PFSK-1 (cell line): ENCODE measurements around the gene MRPL47.
A peak's percentile ranks its signal among the peaks of the same experiment; 100 is the strongest.

Source experiments
- FOXP2 ChIP-seq: optimal IDR thresholded peaks from 2 replicates; pipeline ENCODE3; 2011; ENCODE audit warnings: borderline replicate concordance, control low read depth, inconsistent platforms; ENCODE audit not compliant: insufficient read depth; ENCODE audit errors: extremely low read length, extremely low read depth
- POLR2AphosphoS5 ChIP-seq: IDR thresholded peaks from 2 replicates; pipeline ENCODE4 v1.6.1; 2012; ENCODE audit warnings: low read depth, mild to moderate bottlenecking, control low read depth, low read length, moderate library complexity
- REST ChIP-seq, 2 experiments: IDR thresholded peaks; 2 replicates each; pipeline versions ENCODE4 v1.6.1 to v1.8.0; 2011 to 2012; ENCODE audit warnings: low read depth in 2 of 2, low read length in 2 of 2, control low read depth in 1 of 2, inconsistent platforms in 1 of 2, mild to moderate bottlenecking in 1 of 2, moderate library complexity in 1 of 2; ENCODE audit not compliant: insufficient read depth in 1 of 2
- SIN3A ChIP-seq: IDR thresholded peaks from 2 replicates; pipeline ENCODE4 v1.6.1; 2012; ENCODE audit warnings: mild to moderate bottlenecking, low read length, moderate library complexity, borderline replicate concordance; ENCODE audit not compliant: insufficient read depth
- TAF1 ChIP-seq: IDR thresholded peaks from 2 replicates; pipeline ENCODE4 v1.6.1; 2012; ENCODE audit warnings: low read length, control low read depth, borderline replicate concordance; ENCODE audit not compliant: insufficient read depth

The MRPL47 gene

DNA sequence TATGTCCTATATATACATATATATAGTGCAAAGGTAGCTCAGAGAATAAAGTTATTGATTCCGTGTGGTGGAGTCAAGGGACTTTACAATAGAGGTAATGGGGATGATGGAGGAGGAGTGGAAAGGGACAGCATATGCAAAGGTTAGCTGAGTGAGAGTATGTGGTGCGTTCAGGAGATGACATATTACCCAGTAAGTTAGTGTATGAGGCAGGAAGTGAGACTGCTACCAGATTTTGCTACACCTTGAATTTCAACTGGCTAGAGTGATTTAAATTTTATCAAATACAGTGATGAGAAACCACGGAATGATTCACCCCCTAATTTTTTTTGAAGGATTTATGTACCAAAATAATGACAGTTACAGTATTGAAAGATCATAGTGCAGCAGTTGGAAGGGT lies 38.9 kb downstream of the MRPL47 start:
- TF ChIP-seq FOXP2 (no peak), TAF1 (no peak), SIN3A (no peak), REST (IDR thresholded peaks at IDR 0.05; ENCODE audit: insufficient read depth in 1 of 2, low read depth in 2 of 2, low read length in 2 of 2) (no peak), POLR2AphosphoS5 (no peak)

DNA sequence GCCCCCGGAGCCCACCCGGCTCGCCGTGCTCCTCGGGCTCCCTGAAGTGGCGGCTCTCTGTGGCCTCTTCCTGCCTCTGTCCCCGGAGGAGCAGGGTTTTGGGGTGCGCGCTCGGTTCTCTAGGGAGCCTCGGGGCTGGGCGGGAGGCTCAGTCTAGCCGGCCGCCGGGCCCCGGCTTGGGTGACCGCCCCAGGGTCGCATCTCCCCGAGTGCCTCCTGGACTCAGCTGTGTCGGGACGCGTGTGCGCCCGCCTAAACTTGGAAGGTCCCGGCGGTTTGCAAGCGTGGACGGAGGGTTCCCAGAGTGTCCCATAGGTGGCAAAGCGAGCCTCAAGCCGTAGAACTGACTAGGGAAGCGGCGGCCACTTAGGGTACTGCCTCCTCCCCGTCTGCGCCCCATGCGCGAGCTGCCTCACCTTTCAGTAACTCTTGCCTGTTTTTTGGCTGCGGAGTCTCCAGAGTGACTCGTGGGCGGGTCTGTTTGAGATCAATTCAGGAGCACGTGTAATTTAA lies 41.1 kb downstream of the MRPL47 start:
- TF ChIP-seq REST (IDR thresholded peaks at IDR 0.05; ENCODE audit: insufficient read depth in 1 of 2, low read depth in 2 of 2, low read length in 2 of 2) (no peak), POLR2AphosphoS5 (0 out of 2 replicates have a peak, but pooled peaks have one; percentile 1)

DNA sequence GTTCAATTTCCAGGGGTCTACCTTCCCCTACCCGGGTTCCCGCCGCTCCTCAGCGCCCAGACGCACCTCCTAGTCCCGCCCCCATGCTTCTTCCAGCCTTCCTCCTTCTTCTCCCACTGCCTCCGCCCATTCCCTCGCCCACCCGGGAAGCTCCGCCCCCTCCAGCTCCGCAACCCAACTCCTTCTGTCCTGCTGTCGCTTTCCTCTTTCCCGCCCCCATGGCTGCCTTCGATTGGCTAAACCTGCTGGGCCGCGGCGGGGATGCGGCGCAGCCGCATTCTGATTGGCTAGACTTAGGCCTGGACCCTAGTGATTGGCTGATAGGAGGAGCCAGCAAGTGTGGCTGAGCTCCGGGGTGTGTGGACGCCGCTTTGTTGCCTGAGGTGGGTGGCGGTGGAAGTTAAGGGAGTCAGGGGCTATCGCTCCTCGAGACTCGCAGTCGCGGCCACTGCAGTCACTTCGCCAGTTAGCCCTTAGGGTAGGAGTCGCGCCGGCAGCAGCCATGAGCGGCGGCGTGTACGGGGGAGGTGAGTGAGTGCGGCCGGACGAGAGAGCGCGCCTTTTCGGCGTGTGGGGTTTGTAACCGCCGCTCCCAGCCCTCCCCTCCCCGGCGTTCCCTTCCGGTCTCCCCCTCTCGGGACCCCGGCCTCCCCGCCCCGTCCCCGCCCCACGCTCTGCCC lies 41.7 kb downstream of the MRPL47 start, which contains the start of gene ACTL6A:
Gene ACTL6A, plus strand, starts transcription at position 336 of the 680 bp plus-strand sequence. Its CDS starts 167 bp downstream, at position 503.
- TF ChIP-seq SIN3A = peak; percentile 84; the same call in 1 of the 2 replicates
- TF ChIP-seq POLR2AphosphoS5 = peak; percentile 82
- no peak for TF ChIP-seq FOXP2
- peak in 1 of 2 experiments; percentile 34; a peak in 1 of 4 replicates for TF ChIP-seq REST (IDR thresholded peaks at IDR 0.05; ENCODE audit: insufficient read depth in 1 of 2, low read depth in 2 of 2, low read length in 2 of 2)
- peak; percentile 89; the same call in 1 of the 2 replicates for TF ChIP-seq TAF1

DNA sequence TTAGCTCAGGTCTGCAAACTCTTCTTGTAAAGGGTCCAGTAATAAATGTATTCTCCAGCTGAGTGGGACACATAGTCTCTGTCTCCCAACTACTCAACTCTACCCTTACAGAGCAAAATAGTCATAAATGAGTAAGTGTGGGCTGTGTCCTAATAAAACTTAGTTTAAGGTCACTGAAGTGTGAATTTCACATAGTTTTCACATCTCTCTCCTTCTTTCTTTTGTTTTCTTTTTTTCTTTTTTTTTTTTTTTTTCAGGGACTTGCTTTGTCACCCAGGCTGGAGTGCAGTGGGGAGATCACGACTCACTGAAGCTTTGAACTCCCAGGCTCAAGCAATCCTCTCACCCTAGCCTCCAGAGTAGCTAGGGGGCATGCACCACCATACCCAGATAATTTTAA lies 43.6 kb downstream of the MRPL47 start:
- no peak for TF ChIP-seq SIN3A
- no peak for TF ChIP-seq FOXP2
- no peak for TF ChIP-seq REST (IDR thresholded peaks at IDR 0.05; ENCODE audit: insufficient read depth in 1 of 2, low read depth in 2 of 2, low read length in 2 of 2)
- TF ChIP-seq POLR2AphosphoS5 = no peak
- no peak for TF ChIP-seq TAF1
